HEK293 (cell line): Measurements from ENCODE around the gene NSUN4.

Experiments used
- PRDM10 ChIP-seq: fragments of 450-650 bp; formaldehyde crosslinking; IDR thresholded peaks from 2 replicates; pipeline ENCODE4 v1.5.1; 2016; ENCODE audit warnings: missing biosample characterization, missing genetic modification characterization
- PRDM6 ChIP-seq: fragments of 450-650 bp; formaldehyde crosslinking; IDR thresholded peaks from 2 replicates; pipeline ENCODE4 v1.5.1; 2017; ENCODE audit warnings: missing biosample characterization, missing genetic modification characterization
- ZNF10 ChIP-seq: fragments of 450-650 bp; formaldehyde crosslinking; IDR thresholded peaks from 2 replicates; pipeline ENCODE4 v1.5.1; 2017; ENCODE audit warnings: missing biosample characterization, missing genetic modification characterization

GRCh38 chr1:46409063-46409372, 68.4 kb downstream of the NSUN4 start:
- TF ChIP-seq PRDM10 (no peak), ZNF10 (no peak), PRDM6 (tag by site-specific recombination) (no peak)
